Measurements from ENCODE around the gene CLSTN3.

- TF ChIP-seq ZNF281 (CRISPR knock-in tag; IDR thresholded peaks at IDR 0.05; ENCODE audit: borderline replicate concordance) (no peak), ZNF589 (CRISPR knock-in tag; conservative IDR thresholded peaks at IDR 0.05) (no peak), ZNF639 (CRISPR knock-in tag; conservative IDR thresholded peaks at IDR 0.05) (no peak), SNAPC2 (CRISPR knock-in tag; IDR thresholded peaks at IDR 0.05) (no peak), CBX1 (IDR thresholded peaks at IDR 0.05; ENCODE audit: low read depth) (no peak), PPARG (CRISPR knock-in tag; conservative IDR thresholded peaks at IDR 0.05) (no peak), KLF12 (CRISPR knock-in tag; IDR thresholded peaks at IDR 0.05; ENCODE audit: borderline replicate concordance) (no peak), HNRNPK (IDR thresholded peaks at IDR 0.05; ENCODE audit: low read depth, low read length, poor library complexity, severe bottlenecking) (no peak), CTCF (CRISPR knock-in tag; IDR thresholded peaks at IDR 0.05) (no peak), THRA (CRISPR knock-in tag; IDR thresholded peaks at IDR 0.05; ENCODE audit: borderline replicate concordance) (no peak)
Measured at GRCh38 chr12:7081037-7081436, 49.1 kb upstream of the CLSTN3 start.

Data from HepG2 (cell line).